NCI-H2029 (cell line): ENCODE results near the gene ART1.
"Not testable (repeated sequence)": the region's sequence is repeated elsewhere in the genome, so short reads cannot be mapped to it uniquely, and the experiment has no call there.

Experiments used
- DNase-seq: peaks from one replicate; lab custom pipeline; 2025; lab: John Stamatoyannopoulos, UW

The ART1 gene

DNA sequence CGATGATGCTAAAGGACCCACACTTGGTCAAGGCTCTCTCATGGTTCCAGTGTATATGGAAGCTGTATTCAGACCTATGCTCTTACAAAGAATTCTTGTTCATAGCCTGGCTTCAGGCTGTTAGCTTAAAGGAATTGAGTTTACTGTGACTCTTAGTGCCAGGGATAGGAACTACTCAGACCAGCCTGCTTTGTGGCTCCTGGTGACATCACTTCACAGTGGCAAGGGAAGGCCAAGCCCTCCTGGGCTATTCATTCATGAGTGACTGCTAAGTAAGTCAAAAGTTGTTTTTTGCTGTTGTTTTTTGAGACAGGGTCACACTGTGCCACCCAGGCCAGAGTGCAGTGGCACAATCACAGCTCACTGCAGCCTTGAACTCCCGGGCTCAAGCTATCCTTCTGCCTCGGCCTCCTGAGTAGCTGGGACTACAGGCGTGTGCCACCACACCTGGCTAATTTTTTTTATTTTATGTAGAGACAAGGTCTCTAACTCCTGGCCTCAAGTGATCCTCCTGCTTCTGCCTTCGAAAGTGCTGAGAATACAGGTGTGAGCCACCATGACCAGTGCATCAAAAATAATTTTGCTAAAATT, 12.8 kb upstream of the ART1 start:
- DNase-seq, result no peak

DNA sequence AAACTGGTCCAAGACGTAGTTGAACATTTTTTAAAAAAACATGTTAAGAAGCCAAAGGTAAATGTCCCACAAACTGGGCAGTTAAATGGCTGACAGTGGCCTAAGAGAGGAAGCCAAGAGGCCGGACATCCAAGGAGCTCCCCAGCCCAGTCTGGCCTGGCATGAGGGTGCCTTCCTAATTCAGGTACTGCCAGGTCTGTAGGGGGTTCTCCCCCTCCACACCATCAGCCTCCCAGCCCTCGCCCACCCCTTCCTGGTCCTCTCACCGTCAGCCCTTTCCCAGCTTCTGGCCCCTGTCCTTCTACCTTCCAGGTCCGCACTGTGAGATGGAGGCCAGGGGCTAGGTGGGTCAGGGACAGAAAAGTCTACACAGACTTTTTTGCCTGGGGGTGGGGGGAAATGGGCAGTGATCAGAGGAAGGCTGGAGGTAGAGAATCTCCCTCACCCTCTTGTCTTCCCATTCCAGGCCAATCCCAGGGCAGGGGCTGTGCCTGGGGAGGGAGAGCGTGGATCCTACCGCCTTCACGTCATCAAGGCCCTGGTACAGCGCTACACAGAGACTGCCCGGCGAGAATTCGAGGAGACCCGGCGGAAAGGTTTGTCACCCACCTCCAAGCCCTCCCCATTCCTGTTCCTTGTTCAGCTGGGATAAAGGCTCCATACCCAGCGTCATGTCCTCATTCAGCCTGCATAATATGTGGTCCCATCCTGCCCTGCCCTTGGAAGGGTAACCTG, 9.1 kb upstream of the ART1 start:
- no peak for DNase-seq

GRCh38 chr11:3637201-3637600, 7.7 kb upstream of the ART1 start:
- no peak for DNase-seq

GRCh38 chr11:3638513-3638912, 6.4 kb upstream of the ART1 start:
- no peak for DNase-seq

DNA sequence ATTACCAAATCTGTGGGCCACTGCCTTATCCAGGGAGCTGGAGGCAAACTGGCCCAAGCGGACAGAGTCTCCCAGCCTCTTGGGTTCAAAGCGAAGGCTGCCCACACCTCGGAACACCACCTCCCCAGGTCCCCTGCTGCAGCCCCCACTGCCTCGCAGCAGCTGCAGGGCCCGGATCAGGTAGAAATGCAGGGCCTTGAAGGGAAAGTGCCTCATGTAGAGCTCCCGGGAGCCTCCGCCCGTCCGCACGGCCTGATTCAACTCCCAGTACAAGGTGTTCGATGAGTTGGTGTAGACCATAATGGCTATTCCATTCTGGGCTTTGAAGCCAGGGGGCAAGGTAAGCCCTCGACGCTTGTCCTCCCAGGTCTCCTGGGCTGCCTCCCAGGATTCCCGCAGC, 5.1 kb upstream of the ART1 start:
- no peak for DNase-seq

DNA sequence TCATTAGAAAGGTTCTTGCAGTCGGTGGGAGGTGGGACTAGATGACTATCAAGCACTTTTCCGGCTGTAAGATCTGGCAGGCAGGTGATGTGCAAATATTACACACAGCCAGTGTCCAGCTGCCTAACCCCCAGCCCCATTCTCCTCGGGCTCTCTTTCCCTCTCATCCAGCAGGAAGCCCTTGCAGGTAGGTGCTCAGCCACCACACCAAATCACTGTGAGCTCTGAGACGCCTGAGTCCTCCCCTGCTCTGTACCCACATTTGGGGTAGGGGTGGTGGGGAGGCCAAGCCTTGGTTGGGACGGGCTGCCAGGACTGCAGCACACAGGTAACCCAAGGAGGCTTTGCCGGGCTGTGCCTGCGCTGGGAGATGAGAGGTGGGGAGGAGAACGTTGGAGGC, 3.7 kb upstream of the ART1 start:
- no peak for DNase-seq

GRCh38 chr11:3641701-3642070, 3.2 kb upstream of the ART1 start, which contains the start of gene ART5:
ART5 (minus strand) TSS chr11:3641992; CDS start chr11:3641862, 130 bp downstream.
- DNase-seq, result no peak

GRCh38 chr11:3642071-3642951, 2.6 kb upstream of the ART1 start:
- DNase-seq, result peak; percentile 53

GRCh38 chr11:3643102-3643546, 1.8 kb upstream of the ART1 start:
- not testable (repeated sequence) for DNase-seq

DNA sequence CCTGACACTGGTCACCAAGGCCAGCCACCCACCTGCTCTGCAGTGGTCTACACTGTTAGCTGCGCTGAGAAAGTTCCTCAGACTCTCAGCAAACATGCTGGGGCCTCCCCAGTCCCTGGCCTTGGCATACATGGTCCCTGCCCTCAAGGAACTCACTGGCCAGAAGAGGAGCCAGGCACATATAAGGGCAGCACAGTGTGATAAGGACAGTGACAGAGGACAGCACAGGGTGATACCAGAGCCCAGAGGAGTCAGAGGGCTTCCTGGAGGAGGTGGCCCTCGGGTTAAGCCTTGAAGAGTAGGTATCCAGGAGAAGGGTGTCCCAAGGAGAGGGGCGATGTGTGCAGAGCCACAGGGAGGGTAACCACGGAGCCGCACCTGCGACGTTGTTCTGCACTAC, 624 bp downstream of the ART1 start:
- no peak for DNase-seq

DNA sequence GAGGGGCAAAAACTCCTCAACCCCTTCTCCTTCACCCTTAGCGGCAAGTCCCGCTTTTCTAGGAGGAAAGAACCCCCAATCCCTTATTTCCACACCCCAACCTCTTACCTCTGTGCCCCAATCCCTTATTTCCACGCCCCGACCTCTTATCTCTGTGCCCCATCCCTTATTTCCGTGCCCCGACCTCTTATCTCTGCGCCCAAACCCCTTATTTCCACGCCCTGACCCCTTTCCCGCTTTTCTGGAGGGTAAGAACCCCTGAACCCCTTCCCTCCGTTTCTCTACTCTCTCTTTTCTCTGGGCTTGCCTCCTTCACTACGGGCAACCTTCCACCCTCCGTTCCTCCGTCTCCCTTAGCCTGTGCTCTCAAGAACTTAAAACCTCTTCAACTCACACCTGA, 3.9 kb downstream of the ART1 start:
- DNase-seq, result not testable (repeated sequence)

DNA sequence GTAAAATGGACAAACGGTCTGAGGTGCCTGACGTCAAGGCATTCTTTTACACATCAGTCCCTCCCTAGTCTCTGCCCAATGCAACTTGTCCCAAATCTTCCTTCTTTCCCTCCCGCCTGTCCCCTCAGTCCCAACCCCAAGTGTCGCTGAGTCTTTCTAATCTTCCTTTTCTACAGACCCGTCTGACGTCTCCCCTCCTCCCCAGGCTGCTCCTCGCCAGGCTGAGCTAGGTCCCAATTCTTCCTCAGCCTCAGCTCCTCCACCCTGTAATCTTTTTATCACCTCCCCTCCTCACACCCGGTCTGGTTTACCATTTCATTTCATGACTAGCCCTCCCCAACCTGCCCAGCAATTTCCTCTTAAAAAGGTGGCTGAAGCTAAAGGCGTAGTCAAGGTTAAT, 4.4 kb downstream of the ART1 start:
- DNase-seq, result not testable (repeated sequence)

DNA sequence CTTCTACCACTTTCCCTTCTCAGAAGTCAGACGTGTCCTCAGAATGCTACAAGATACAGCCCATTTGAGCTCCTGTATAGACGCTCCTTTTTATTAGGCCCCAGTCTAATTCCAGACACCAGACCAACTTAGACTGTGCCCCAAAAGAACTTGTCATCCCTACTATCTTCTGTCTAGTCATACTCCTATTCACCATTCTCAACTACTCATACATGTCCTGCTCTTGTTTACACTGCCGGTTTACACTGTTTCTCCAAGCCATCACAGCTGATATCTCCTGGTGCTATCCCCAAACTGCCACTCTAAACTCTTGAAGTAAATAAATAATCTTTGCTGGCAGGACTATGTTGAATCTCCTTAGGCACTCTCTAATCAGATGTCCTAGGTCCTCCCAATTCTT, 7.6 kb downstream of the ART1 start:
- DNase-seq, result not testable (repeated sequence)

DNA sequence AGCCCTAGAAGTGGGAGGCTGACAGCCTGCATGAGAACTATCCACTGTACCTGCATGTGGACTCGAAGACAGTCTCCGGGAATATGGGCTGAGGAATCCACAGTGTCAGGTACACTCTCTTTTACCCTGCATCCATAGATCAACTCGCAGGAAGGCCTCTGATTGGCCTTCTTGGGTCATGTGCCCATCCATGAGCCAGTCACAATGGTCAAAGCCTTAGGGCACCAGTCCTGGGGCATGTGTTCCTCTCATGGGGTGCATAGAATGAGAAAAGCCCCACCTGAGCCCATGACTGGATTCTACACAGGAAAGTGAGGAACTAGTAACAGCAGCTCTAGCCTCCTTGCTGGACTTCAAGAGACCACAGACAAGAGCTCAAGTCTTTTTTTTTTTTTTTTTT, 10.6 kb downstream of the ART1 start:
- DNase-seq, result no peak

DNA sequence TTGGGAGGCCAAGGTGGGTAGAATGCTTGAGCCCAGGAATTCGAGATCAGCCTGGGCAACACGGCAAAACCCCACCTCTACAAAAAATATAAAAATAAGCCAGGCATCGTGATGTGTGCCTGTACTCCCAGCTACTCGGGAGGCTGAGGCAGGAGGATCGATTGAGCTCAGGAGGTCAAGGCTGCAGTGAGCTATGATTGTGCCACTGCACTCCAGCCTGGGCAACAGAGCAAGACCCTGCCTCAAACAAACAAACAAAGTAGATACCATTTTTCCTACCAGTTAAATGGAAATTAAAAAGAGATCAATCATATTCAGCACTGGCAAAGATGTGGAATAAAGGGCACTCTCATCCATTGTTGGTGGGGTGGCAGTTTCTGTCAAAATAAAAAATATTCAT, 12.4 kb downstream of the ART1 start:
- DNase-seq, result not testable (repeated sequence)

GRCh38 chr11:3658252-3658651, 13.3 kb downstream of the ART1 start:
- no peak for DNase-seq

DNA sequence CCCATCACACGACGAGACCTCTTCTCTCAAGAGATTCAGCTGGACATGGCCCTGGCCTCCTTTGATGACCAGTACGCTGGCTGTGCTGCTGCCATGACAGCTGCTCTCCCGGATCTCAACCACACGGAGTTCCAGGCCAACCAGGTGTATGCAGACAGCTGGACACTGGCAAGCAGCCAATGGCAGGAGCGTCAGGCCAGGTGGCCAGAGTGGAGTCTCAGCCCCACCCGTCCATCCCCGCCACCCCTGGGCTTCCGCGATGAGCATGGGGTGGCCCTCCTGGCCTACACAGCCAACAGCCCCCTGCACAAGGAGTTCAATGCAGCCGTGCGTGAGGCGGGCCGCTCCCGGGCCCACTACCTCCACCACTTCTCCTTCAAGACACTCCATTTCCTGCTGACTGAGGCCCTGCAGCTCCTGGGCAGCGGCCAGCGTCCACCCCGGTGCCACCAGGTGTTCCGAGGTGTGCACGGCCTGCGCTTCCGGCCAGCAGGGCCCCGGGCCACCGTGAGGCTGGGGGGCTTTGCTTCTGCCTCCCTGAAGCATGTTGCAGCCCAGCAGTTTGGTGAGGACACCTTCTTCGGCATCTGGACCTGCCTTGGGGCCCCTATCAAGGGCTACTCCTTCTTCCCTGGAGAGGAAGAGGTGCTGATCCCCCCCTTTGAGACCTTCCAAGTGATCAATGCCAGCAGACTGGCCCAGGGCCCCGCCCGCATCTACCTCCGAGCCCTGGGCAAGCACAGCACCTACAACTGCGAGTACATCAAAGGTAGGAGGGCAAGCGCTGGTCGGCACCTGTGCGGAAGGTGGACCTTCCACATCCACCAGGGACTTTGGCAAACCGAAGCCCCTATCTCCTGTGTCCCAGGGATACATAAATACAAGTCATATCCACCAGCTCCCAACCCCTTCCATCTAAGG, 14.9 kb downstream of the ART1 start:
- no peak for DNase-seq

- no peak for DNase-seq
Observed at GRCh38 chr11:3660960-3661359, 16.0 kb downstream of the ART1 start.

DNA sequence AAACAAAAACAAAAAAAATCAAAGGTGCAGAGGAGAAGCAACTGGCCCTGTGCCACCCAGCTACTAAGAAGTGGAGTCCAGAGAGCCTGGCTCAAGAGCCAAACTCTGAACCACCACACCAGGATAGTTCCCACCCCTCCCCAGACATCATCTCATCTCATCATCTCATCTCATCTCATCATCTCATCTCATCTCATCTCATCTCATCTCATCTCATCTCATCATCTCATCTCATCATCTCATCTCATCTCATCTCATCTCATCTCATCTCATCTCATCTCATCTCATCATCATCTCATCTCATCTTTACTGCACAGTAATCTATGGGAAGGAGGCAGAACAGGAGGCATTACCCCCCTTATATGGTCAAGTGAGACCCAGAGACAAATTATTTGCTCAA, 17.9 kb downstream of the ART1 start:
- DNase-seq, result no peak

DNA sequence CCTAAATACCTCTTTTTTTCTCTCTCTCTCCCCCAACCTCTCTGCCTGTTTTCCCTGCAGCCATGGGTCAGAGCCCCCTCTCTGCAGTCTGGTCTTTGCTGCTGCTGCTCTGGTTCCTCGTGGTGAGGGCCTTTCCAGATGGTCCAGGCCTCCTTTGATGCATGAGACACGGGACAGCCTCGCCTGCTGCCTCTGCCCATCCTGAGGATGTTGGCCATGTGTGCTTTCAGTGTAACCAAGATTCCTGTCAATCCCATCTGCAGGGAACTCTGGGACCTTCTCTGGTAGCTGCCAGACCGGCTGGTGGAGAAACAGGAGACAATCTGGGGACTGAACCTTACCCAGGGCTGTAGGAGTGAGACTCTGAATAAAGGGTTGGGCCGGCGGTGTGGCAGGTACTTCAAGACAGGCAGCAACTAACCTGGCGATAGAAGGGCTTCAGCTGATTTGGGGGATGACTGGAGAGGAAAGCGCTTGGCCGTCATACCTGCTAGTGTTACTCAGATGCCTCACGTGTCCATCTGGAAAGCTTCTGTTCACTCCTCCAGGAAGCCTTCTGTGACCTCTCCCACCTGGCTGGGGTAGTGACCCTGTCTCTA, 19.2 kb downstream of the ART1 start:
- no peak for DNase-seq

DNA sequence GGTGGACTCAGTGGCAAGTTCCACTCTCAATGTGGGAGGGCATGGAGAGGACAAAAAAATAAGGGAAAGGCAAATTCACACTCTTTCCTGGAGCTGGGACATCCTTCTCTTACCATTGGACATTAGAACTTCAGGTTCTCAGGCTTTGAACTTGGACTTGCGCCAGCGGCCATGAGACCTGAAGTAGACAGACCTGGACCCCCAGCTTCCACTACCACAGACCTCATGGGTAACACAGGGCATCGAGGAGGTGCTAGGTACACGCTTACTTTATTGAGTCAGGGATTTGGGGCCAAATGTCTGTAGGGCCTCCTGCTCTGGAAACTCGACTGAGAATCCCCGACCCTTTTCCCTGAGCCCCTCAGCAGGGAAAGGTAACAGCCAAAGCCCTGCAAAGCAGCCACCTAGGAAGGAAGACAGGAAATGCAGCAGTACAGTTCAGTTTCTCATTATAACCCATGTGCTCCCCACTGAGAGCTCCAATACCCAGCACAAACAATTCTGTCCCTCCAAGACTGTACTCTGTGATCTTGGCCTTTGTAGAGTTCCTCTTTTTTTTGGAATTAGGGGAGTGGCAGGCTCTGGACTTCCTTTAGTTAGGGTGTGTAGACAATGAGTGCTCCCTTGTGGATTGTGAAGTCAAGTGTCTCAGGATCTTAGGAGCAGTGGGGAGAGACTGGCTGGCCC, 20.6 kb downstream of the ART1 start:
- no peak for DNase-seq
